Breast epithelium (tissue), 3 donors: ENCODE results near the gene BICD1.

Experiments
- POLR2A ChIP-seq: fragments of 450-650 bp; IDR thresholded peaks from one replicate; pipeline ENCODE4 v1.6.1; 2016; ENCODE audit warnings: antibody characterized with exemption, mild to moderate bottlenecking, moderate library complexity
- POLR2AphosphoS5 ChIP-seq, 3 donors: sonication (generic); formaldehyde crosslinking; IDR thresholded peaks; one replicate each; pipeline ENCODE4 v1.6.1; 2017; ENCODE audit warnings: antibody characterized with exemption in 3 of 3

GRCh38 chr12:32398181-32398580 lies 291.5 kb downstream of the BICD1 start:
- no peak for TF ChIP-seq POLR2A
- TF ChIP-seq POLR2AphosphoS5 (IDR thresholded peaks at IDR 0.05) = no peak
